ENCODE data around the gene ZNF18.

ZNF18 gene

GRCh38 chr17:11997147-11997971 lies at the start of gene ZNF18:
ZNF18 (minus strand) TSS chr17:11997475; CDS start chr17:11992829, 4,646 bp downstream.
- peak; percentile 84 for DNase-seq

- no peak for DNase-seq
Observed at GRCh38 chr17:12046786-12047185, 49.5 kb upstream of the ZNF18 start.

- no peak for DNase-seq
Observed at GRCh38 chr17:12043702-12044101, 46.4 kb upstream of the ZNF18 start.

DNA sequence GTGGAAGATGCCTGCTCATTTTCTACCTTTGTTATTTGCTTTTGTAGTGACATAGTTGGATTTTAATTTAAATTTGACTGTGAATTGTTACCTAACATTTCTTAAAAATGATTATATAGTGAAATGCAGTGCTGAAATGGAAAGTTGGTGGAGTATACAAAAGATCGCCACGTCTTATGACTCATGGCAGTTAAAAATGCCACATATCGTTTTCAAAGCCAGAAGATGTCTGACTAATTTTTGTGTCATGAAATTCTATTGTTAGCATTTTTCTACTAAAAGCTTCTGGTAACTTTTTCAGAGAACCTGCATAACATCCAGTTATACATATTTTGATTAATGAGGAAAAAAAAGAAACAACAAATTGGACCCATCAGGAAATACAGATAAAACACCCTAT lies 44.0 kb upstream of the ZNF18 start:
- no peak for DNase-seq

GRCh38 chr17:12040478-12040877 lies 43.2 kb upstream of the ZNF18 start:
- DNase-seq = no peak

DNA sequence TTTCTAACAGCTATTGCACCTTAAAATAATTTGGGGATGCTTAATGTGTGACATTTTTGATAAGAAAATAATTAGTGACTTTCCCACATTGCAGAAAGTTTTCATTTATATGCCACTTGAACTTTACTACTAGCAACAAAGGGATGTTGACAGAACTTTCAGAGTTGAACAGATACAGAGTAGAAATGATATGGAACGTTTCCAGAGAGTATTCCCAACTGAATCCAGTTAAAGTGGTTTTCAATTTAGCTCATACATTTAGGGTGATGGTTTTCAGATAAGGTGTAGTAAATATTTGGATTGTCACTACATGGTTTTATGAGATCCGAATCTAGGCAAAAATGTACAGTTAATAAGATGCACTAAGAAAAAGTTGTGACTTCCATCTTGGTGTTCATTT lies 40.7 kb upstream of the ZNF18 start:
- DNase-seq = no peak

DNA sequence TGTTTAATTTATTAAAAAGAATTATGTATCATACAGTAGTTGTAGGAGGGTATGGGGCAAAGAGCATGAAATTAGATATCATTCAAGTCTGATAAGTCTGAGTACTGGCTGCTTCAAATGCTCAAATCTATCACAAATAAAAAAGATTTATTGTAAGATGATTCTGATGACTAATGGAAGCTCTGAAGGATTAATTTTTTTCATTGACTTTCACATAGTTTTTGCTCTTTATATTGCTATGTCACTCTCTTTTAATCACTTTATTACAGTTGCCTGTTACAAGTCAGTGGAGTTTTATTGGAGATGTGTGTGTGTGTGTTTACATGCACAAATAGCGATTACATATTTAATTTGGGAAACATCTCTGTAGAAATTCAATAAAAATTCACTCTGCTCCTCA lies 38.4 kb upstream of the ZNF18 start:
- DNase-seq = no peak

DNA sequence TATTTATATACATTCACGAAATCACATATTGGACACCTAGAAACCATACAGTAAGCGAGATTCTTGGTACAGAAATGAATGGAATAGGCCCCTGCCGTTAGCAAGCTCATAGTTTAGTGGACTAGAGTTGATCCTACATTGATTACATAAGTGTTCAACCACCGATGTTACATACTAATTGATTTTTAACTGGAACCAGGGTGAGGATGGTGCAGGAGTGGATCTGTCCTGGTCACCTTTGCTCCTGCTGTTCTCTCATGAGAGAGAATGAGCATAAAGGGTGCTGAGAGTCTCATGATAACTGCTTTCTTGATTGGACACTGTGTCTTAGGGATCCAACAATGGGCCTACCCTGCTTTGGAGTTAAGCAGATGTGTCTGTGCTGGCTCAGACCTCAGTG lies 37.3 kb upstream of the ZNF18 start:
- DNase-seq = no peak

DNA sequence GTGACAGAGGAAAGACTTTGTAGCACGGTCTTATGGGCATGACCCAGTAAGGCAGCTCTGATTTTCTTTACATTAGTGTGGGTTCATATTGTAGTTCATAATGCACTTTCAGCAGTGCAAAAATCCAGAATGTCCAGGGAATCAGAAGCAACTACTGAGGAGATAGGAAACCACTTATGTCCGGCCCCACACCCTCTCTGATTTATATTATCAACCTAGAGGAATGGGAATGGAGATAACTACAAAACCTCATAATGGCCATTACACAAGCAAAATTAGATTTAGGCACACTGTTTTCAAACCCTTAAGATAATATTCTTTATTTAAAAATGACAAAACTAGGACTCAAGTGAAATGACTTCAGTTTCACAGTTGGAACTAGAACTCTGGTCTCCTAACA lies 31.3 kb upstream of the ZNF18 start:
- no peak for DNase-seq

DNA sequence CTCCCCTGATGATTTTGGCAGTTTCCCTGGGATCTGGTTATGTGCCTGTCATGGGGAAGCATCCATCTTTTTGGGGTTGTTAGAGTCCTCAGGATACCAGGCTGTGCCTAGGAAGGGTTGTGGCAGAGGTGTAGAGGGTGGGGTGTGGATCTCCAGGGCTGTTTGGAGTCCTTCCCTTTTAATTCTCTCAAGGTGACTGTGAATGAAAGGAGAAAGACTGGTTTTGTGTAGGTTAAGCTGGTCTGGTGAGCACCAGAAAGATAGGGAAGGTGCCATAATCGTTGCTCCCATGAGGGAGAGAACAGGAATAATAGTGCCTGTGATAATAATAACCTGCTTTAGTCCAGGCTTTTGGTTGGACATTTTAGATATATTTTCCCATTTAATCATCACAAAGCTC lies 30.4 kb upstream of the ZNF18 start:
- DNase-seq = no peak

GRCh38 chr17:12024327-12024726 lies 27.1 kb upstream of the ZNF18 start:
- no peak for DNase-seq

- DNase-seq = no peak
Observed at GRCh38 chr17:12022310-12022709, 25.0 kb upstream of the ZNF18 start.

- DNase-seq = no peak
Observed at GRCh38 chr17:12021623-12022140, 24.4 kb upstream of the ZNF18 start.

- peak; percentile 63 for DNase-seq
Observed at GRCh38 chr17:12020642-12021622, 23.7 kb upstream of the ZNF18 start, which contains the start of gene MAP2K4. MAP2K4 (plus strand) TSS chr17:12020877; CDS start chr17:12020887, 10 bp downstream.

GRCh38 chr17:12007466-12007865 lies 10.2 kb upstream of the ZNF18 start:
- no peak for DNase-seq

GRCh38 chr17:11999696-12000095 lies 2.4 kb upstream of the ZNF18 start:
- DNase-seq = no peak

DNA sequence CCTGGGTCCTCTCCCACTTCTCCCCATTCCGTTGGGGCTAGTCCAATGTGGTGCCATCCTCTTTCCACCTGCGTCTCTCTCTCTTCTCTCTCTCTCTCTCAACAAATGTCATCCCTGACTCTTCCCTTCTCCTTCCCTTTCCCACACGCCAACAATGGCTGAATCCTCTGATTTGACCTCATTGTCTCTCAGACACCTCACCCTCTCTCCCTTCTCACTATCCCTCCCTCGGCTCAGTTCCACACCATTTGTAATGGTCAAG lies 628 bp upstream of the ZNF18 start:
- DNase-seq = no peak

DNA sequence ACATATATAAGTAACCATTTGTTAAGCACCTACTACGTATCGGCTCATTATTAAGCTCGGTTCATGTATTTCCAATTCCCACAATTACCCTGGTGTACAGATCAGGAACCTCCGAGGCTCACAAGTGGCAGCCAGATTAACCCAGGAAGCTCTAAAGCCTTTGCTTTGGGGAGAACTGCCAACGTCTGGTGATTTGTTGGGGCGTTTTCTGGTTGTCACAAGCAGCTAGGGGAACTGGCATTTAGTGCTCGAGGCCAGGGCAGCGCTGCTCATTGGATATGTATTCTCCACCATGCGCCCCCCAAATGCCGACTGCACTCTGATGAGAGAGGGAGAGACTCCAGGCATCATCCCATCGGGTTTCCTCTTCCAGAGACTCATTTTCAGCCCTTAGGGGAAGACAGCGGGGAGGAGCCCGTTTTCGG lies 541 bp downstream of the ZNF18 start:
- peak; percentile 24 for DNase-seq

- no peak for DNase-seq
Observed at GRCh38 chr17:11991461-11991860, 5.8 kb downstream of the ZNF18 start.

GRCh38 chr17:11990363-11990983 lies 6.8 kb downstream of the ZNF18 start:
- no peak for DNase-seq

DNA sequence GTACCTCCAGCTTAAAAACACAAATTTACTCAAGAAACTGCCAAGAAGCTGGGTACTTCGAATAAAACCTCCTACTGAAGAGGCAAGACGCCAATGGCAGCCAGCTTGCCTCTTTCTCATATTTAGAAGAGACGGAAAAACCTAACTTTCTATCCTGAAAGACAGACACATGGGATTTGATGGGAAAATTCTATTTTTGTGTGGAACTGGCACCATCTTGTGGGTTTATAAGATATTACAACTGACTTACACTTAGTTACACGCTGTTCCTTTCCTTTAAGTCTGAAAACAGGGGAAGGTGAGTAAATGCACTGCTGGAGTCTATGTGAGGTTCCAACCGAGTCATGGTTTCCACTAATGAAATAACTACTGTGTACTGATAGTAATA lies 10.3 kb downstream of the ZNF18 start:
- DNase-seq = no peak

- DNase-seq = no peak
Observed at GRCh38 chr17:11986179-11986941, 10.9 kb downstream of the ZNF18 start.

- no peak for DNase-seq
Observed at GRCh38 chr17:11981862-11982261, 15.4 kb downstream of the ZNF18 start.

Measured in NCI-H1092 treated with DMSO at 0.1 percent for 48 hours (cell line).